ENCODE data around the gene LRG1.
"Not testable (repeated sequence)": the region's sequence is repeated elsewhere in the genome, so short reads cannot be mapped to it uniquely, and the experiment has no call there.

The LRG1 gene

GRCh38 chr19:4529924-4530522 lies 9.8 kb downstream of the LRG1 start:
- no peak overlapping the region for H3K4me3 ChIP-seq (ENCODE audit: low read depth, low read length)

- no peak overlapping the region for H3K4me3 ChIP-seq (ENCODE audit: low read depth, low read length)
These were observed 11.0 kb downstream of the LRG1 start for GRCh38 chr19:4528843-4529242.

- H3K4me3 ChIP-seq (ENCODE audit: low read depth, low read length), result not testable (repeated sequence)
These were observed 12.5 kb downstream of the LRG1 start for GRCh38 chr19:4527377-4527776.

- H3K4me3 ChIP-seq (ENCODE audit: low read depth, low read length), result no peak overlapping the region
These were observed 14.3 kb downstream of the LRG1 start for GRCh38 chr19:4525563-4526002.

GRCh38 chr19:4524808-4525562 lies 14.9 kb downstream of the LRG1 start:
- H3K4me3 ChIP-seq (ENCODE audit: low read depth, low read length), result no peak overlapping the region

GRCh38 chr19:4523306-4524110 lies 16.3 kb downstream of the LRG1 start:
- no peak overlapping the region for H3K4me3 ChIP-seq (ENCODE audit: low read depth, low read length)

GRCh38 chr19:4522291-4523002 lies 17.4 kb downstream of the LRG1 start:
- H3K4me3 ChIP-seq (ENCODE audit: low read depth, low read length), result no peak overlapping the region

- H3K4me3 ChIP-seq (ENCODE audit: low read depth, low read length), result no peak overlapping the region
These were observed 18.0 kb downstream of the LRG1 start for GRCh38 chr19:4521888-4522242.

- no peak overlapping the region for H3K4me3 ChIP-seq (ENCODE audit: low read depth, low read length)
These were observed 18.5 kb downstream of the LRG1 start for GRCh38 chr19:4521170-4521887.

GRCh38 chr19:4519521-4520277 lies 20.1 kb downstream of the LRG1 start:
- H3K4me3 ChIP-seq (ENCODE audit: low read depth, low read length), result no peak overlapping the region

GRCh38 chr19:4519172-4519496 lies 20.7 kb downstream of the LRG1 start:
- no peak overlapping the region for H3K4me3 ChIP-seq (ENCODE audit: low read depth, low read length)

GRCh38 chr19:4518345-4519171 lies 21.3 kb downstream of the LRG1 start, which contains the start of gene PLIN4:
Gene PLIN4 (minus strand): TSS chr19:4518486. CDS start chr19:4518272, 214 bp downstream.
- H3K4me3 ChIP-seq (ENCODE audit: low read depth, low read length), result no peak within 1 kb of the TSS

- H3K4me3 ChIP-seq (ENCODE audit: low read depth, low read length), result no peak overlapping the region
These were observed 22.3 kb downstream of the LRG1 start for GRCh38 chr19:4517451-4518057.

GRCh38 chr19:4516939-4517300 lies 22.9 kb downstream of the LRG1 start:
- no peak overlapping the region for H3K4me3 ChIP-seq (ENCODE audit: low read depth, low read length)

- no peak overlapping the region for H3K4me3 ChIP-seq (ENCODE audit: low read depth, low read length)
These were observed 23.5 kb downstream of the LRG1 start for GRCh38 chr19:4516199-4516938.

- H3K4me3 ChIP-seq (ENCODE audit: low read depth, low read length), result no peak overlapping the region
These were observed 24.1 kb downstream of the LRG1 start for GRCh38 chr19:4515732-4516131.

GRCh38 chr19:4513248-4513647 lies 26.6 kb downstream of the LRG1 start:
- no peak overlapping the region for H3K4me3 ChIP-seq (ENCODE audit: low read depth, low read length)

GRCh38 chr19:4512070-4512469 lies 27.8 kb downstream of the LRG1 start:
- no peak overlapping the region for H3K4me3 ChIP-seq (ENCODE audit: low read depth, low read length)
